Stimulated activated CD8-positive, alpha-beta memory T cell treated with anti-CD3 and anti-CD28 coated beads, Interleukin-4, amount 100 ng/mL, for 48 hours (primary cell): ENCODE measurements around the gene VPS35.
A peak's percentile ranks its signal among the peaks of the same experiment; 100 is the strongest.

Experiments used
- DNase-seq: peaks from one replicate; pipeline ENCODE4 v3.0.0-alpha.2; 2020

Gene VPS35

GRCh38 chr16:46688654-46689364, at the start of gene VPS35:
TSS of gene VPS35 (minus strand) at chr16:46689178. CDS start at chr16:46689133, 45 bp downstream.
- DNase-seq = peak; percentile 100

- DNase-seq = no peak
These were observed 48.7 kb upstream of the VPS35 start for GRCh38 chr16:46737621-46738214.

- DNase-seq = no peak
These were observed 47.7 kb upstream of the VPS35 start for GRCh38 chr16:46736695-46737094.

GRCh38 chr16:46733319-46733830, 44.4 kb upstream of the VPS35 start:
- DNase-seq = no peak

- no peak for DNase-seq
These were observed 43.6 kb upstream of the VPS35 start for GRCh38 chr16:46732561-46732960.

DNA sequence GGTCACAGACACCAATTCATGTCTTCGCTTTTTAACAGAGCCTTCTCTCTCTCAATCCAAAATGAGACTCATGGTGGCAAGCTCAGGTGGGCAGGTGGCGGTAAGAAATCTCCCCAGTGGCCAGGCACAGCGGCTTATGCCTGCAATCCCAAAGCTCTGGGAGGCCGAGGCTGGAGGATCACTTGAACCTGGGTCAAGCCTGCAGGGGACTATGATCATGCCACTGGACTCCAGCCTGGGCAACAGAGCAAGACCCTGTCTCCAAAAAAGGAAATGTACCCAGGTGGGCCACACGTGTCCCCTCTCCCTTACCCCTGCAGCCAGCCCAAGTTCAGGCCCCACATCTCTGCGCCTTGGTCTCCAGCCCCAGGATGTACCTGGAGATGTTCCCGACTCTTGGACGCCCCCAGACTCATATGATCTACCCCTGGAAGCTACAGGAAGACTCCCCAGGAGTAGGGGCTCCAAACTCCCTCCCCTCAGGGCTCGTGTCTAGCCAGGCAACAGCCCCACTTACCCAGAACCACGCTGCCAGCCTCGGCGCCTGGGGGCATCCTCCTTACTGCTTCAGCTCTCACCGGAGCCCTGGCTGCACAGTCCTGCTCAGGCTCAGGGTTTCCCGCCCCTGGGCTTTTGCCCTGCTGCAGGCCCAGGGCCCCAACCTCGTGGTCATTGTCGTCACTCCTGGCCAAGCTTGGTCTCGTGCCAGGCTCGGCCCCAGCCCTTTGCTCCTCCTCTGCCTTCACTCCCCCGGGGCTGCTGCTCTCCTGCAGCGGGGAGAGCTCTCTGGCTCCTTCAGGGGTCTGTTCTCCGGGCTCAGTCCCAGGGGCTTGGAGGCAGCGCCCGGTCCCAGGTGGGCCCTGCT, 42.9 kb upstream of the VPS35 start:
- DNase-seq = no peak

DNA sequence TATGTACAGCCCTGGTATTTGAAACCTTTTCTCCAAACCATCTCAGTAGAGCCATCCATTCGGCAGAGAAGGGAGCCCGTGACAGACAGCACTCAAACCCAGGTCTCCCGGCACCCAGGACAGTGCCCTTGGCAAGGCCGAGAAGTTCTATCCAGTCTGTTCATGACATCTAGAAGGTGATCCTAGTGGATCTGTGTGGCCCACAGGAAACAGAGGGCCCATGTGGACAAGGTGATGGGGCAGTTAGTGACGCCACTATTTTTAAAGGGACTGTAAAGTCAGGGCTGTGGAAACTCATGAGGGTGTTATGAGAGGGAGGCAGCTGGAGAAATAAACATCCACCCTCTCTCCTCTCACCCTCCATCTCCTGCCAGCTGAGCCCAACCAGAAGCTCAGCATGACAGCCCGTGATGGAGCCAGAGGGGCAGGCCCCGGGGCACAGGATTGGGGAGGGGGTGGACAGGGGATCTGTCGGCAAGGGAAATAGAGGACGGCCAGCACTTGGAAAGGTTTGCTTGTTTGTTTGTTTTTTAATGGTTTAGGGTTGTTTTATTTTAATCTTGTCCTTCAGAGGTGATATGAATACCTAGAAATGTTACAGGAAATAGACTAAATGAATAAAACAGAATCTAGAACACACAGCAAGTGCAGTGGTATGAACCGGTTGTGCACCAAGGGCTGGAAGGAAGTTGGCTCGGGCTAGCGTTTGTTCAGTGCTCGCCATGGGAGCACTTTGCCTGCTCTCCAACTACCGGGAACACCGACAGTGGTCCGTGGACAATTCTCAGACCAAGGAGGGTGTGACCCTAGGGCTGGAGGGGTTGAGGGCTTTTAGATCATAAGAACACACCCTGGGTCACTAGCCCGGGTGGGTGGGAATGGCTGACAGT, 42.1 kb upstream of the VPS35 start:
- no peak for DNase-seq

DNA sequence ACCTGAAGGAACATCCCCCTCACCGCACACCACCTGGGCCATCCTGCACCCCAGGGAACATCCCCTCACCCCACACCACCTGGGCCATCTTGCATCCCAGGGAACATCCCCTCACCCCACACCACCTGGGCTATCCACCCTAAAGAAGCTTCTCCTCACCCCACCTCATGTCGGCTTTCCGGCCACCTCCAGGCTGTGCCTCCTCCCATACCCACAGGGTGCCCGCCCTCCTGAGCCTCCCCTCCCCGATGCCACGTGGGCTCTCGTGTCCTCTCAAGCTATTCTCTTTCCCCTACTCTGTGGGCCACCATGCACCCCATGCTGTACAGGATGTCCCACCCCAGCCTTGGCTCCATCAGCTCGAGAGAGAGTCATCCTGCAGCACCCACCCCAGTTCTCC, 41.1 kb upstream of the VPS35 start:
- no peak for DNase-seq

DNA sequence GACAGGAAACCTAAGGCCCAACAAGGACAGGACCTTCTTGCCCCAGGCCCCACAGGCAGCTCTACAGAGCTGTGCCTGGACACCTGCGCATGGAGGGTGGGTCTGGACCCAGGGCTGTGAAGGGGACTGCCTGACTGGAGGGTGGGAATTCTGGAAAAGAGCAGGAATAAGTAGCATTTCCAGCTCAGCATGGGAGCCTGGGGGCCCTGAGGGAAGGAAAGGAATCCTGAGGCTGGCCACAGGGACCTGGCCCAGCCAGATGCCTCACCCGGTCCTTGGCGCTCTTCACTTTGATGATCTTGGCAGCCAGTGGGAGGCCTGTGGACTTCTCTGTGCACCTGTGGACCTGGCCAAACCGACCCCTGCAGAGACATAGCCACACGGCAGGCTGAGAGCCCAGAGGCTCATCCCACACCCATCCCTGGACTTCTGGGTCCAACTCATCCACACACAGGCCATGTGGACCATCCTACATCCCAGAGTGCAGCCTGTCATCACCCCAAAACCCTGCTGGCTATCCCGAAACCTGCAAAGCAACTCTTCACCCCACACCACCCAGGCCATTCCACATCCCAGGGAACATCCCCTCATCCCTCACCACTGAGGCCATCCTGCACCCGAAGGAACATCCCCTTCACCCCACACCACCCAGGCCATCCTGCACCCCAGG, 40.5 kb upstream of the VPS35 start:
- DNase-seq = no peak

- DNase-seq = no peak
These were observed 39.8 kb upstream of the VPS35 start for GRCh38 chr16:46728806-46729205.

- no peak for DNase-seq
These were observed 38.7 kb upstream of the VPS35 start for GRCh38 chr16:46727630-46728029.

GRCh38 chr16:46727184-46727583, 38.2 kb upstream of the VPS35 start:
- no peak for DNase-seq

GRCh38 chr16:46721885-46722284, 32.9 kb upstream of the VPS35 start:
- no peak for DNase-seq

DNA sequence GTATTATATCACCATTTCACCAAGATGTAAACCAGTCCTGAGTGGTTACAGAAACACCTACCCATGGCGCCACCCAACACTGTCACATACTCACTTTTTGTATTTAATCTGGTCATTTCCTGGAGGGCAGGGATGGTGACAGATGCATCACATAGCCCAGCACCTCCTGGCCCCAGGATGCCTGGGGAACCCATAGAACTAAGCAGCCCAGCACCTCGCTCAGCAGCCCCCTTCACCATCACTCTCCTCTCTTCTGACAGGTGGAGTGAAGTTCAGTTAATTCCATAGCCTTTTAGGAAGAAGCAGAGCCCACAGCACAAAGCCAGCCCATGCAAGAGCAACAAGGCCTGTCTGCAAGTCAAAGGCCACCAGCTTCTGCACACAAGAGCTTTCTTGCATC, 31.6 kb upstream of the VPS35 start:
- no peak for DNase-seq

- no peak for DNase-seq
These were observed 30.6 kb upstream of the VPS35 start for GRCh38 chr16:46719528-46719927.

GRCh38 chr16:46718214-46718613, 29.2 kb upstream of the VPS35 start:
- DNase-seq = no peak

- no peak for DNase-seq
These were observed 28.7 kb upstream of the VPS35 start for GRCh38 chr16:46717692-46718091.

GRCh38 chr16:46715769-46716305, 26.9 kb upstream of the VPS35 start:
- no peak for DNase-seq

GRCh38 chr16:46714797-46715591, 26.0 kb upstream of the VPS35 start:
- DNase-seq = no peak

GRCh38 chr16:46713634-46714033, 24.7 kb upstream of the VPS35 start:
- no peak for DNase-seq

DNA sequence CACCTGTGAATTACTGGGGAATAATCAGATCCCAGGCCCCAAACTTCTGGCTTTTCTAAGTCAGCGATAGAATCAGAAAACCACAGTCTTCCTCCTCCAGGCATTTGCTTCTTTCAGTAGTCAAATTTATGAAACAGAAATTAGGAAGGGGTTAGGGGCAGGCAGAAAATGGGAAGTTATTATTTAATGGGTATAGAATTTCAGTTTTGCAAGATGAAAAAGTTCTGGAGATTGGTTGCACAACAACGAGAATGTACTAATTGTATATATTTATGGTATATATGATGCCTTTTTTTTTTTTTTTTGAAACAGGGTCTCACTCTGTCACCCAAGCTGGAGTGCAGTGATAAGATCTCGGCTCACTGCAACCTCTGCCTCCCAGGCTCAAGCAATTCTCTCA, 23.9 kb upstream of the VPS35 start:
- DNase-seq = no peak
